Kidney (tissue), 14 donors: ENCODE data around the gene C1orf122. TPM values are rescaled to one million over a fixed set of nuclear protein-coding genes. Genes with fewer than 3 reads are reported as not detected.

Experiments
- DNase-seq, 5 donors: peaks; one replicate each; pipeline ENCODE4 v3.0.0-alpha.2; 2013 to 2020
- FAIRE-seq: peaks from 2 replicates; lab custom pipeline; 2012; peaks lifted over from hg19 to GRCh38; lab: Jason Lieb, UNC
- H3K27ac ChIP-seq, 2 donors: one replicate each; pipeline ENCODE4 v1.7.0; 2013; ENCODE audit warnings: low read depth in 2 of 2, low read length in 2 of 2, inconsistent platforms in 1 of 2
- H3K27me3 ChIP-seq: one replicate; pipeline ENCODE4 v1.7.1; 2013; ENCODE audit warnings: low read length, inconsistent platforms; ENCODE audit not compliant: control insufficient read depth, insufficient read depth
- H3K36me3 ChIP-seq, 3 donors: one replicate each; pipeline versions ENCODE4 v1.7.0 to v1.7.1; 2013; ENCODE audit warnings: low read length in 3 of 3, control low read depth in 1 of 3, inconsistent platforms in 1 of 3; ENCODE audit not compliant: insufficient read depth in 3 of 3, control insufficient read depth in 2 of 3
- H3K4me1 ChIP-seq, 3 donors: one replicate each; pipeline versions ENCODE4 v1.7.0 to v1.7.1; 2013; ENCODE audit warnings: low read length in 3 of 3, inconsistent platforms in 1 of 3, low read depth in 1 of 3; ENCODE audit not compliant: control insufficient read depth in 2 of 3, insufficient read depth in 2 of 3
- H3K4me3 ChIP-seq, 3 donors: one replicate each; pipeline versions ENCODE4 v1.7.0 to v1.8.1; 2013; ENCODE audit warnings: low read length in 3 of 3, control low read depth in 1 of 3, inconsistent platforms in 1 of 3
- H3K9ac ChIP-seq, 3 donors: one replicate each; pipeline versions ENCODE4 v1.7.0 to v1.7.1; 2013; ENCODE audit warnings: low read length in 3 of 3, control low read depth in 1 of 3, inconsistent platforms in 1 of 3
- H3K9me3 ChIP-seq, 3 donors: one replicate each; pipeline versions ENCODE4 v1.7.0 to v1.7.1; 2013; ENCODE audit warnings: low read length in 3 of 3, control low read depth in 1 of 3, inconsistent platforms in 1 of 3; ENCODE audit not compliant: control insufficient read depth in 2 of 3, insufficient read depth in 1 of 3
- CTCF ChIP-seq: IDR thresholded peaks from 3 replicates; pipeline ENCODE4 v1.5.1; 2012; ENCODE audit warnings: mild to moderate bottlenecking, moderate library complexity, borderline replicate concordance; ENCODE audit not compliant: insufficient read depth; ENCODE audit errors: extremely low read depth
- intact Hi-C: fragments of 100-400 bp; cut with DNase I; formaldehyde crosslinking; loops from one replicate; pipeline ENCODE4 v1.11.1; 2022
- polyA plus RNA-seq: library from polyadenylated mRNA; stranded (reverse); fragments of 350-450 nt; fragmentation: Illumina TruSeq; extraction: RNeasy Lipid Tissue Mini Kit (QIAGEN cat#74804); gene quantifications from one replicate; pipeline ENCODE4 v1.2.3, GENCODE V29; 2014; ENCODE audit warnings: low read depth, low replicate concordance; ENCODE audit not compliant: insufficient read depth
- total RNA-seq: library from RNA; stranded (reverse); fragmentation: NEBNext Ultra II Directional; extraction: Animal tissue kit (Norgen Biotek cat#: 25700); gene quantifications from one replicate; pipeline ENCODE4 v1.2.1, GENCODE V29; 2021
- donor health status: control.
- donor health status: control.
- donor health status: control.
- donor health status: control.
- donor health status: control.
- donor health status: DM: yes; HTN: yes; CAD: no.
- donor health status: Normal renal cell carcinoma (clear cell type).

C1orf122 gene
- total and polyA plus RNA-seq, 2 donors from 2014 or later, result 37.2 to 147 TPM

- Histone ChIP-seq H3K27me3 (no peaks in the 10 kb centered on the region), H3K4me1 (no peaks in the 10 kb centered on the region), H3K36me3 (peaks cover 2 to 25% (median 24%) of the 10 kb centered on the region in 3 donors), H3K9me3 (no peaks in the 10 kb centered on the region), H3K9ac (no peak overlapping the region), H3K27ac (no peak overlapping the region), H3K4me3 (no peak overlapping the region)
- FAIRE-seq (no peak), DNase-seq (no peak)
- intact Hi-C loops, result no loop called here
- TF ChIP-seq CTCF, result no peak
Observed at GRCh38 chr1:37822906-37823815, 15.6 kb downstream of the C1orf122 start.

GRCh38 chr1:37824001-37824400 is 16.4 kb downstream of the C1orf122 start:
- Histone ChIP-seq H3K27ac (no peak overlapping the region), H3K4me3 (no peak overlapping the region), H3K4me1 (no peaks in the 10 kb centered on the region), H3K36me3 (peaks cover 2 to 25% (median 24%) of the 10 kb centered on the region in 3 donors), H3K27me3 (no peaks in the 10 kb centered on the region), H3K9ac (no peak overlapping the region), H3K9me3 (no peaks in the 10 kb centered on the region)
- FAIRE-seq, result no peak
- intact Hi-C loops, result no loop called here
- TF ChIP-seq CTCF, result no peak
- DNase-seq, result no peak

GRCh38 chr1:37825506-37825905 is 17.9 kb downstream of the C1orf122 start:
- no peak for DNase-seq
- no peak overlapping the region for H3K9ac ChIP-seq
- no peaks in the 10 kb centered on the region for H3K4me1 ChIP-seq
- TF ChIP-seq CTCF, result no peak
- H3K9me3 ChIP-seq, result no peaks in the 10 kb centered on the region
- peaks cover 2 to 19% (median 18%) of the 10 kb centered on the region in 3 donors for H3K36me3 ChIP-seq
- no peak for FAIRE-seq
- intact Hi-C loops, result no loop called here
- H3K4me3 ChIP-seq, result no peak overlapping the region
- H3K27me3 ChIP-seq, result no peaks in the 10 kb centered on the region
- H3K27ac ChIP-seq, result no peak overlapping the region
